GM15510 (cell line): ENCODE results near the gene CD300LG.

Experiments
- POLR2A ChIP-seq: IDR thresholded peaks from 3 replicates; pipeline ENCODE4 v1.6.1; 2011; ENCODE audit warnings: borderline replicate concordance; ENCODE audit not compliant: insufficient read length; ENCODE audit errors: extremely low read depth

The CD300LG gene

DNA sequence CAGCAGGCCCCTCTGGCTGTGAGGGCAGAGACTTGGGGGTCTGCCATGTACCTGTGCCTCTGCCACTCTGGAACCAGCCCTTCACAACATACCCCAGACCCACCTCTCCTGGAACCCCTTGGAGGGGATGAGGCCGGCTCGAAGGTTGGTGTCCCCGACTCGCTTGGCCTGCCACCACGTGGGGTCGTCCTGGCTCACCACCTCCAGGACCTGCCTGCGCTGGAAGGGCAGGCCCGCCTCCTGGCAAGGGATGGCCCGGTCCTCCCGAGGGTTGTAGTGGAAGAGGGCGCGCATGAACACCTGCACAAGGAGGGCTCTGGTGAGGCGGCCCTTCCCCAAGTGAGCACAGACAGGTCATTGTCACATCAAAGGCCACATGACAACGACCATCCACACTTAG, 26.2 kb upstream of the CD300LG start:
- TF ChIP-seq POLR2A: no peak

DNA sequence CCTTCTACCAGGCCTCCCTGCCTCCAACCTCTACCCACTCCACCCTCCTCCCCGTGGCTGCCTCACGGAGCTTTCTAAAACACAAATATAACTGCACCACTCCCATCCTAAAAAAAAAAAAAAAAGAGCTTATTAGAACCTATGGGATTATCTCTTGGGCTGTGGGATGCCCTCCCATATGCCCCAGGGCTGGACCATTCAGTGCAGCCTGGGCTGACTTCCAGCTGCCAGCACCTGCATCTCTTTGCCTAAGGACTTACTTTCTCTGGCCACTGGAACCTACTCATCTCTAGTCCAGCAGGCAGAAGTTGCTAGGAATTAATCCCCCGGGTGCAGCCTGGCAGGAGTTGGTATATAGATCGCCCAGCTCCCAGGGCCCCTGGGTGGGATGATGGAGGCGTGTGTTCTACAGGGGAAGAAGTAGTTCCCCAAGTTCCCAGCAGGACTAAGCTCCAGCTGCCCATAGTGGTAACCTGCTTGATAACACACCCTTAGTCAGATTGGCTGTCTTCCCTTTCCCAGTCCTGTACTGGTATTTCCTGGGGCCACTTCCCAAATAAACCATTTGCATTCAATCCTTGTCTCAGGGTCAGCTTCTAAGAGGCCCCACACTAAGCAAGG, 24.3 kb upstream of the CD300LG start:
- no peak for TF ChIP-seq POLR2A

DNA sequence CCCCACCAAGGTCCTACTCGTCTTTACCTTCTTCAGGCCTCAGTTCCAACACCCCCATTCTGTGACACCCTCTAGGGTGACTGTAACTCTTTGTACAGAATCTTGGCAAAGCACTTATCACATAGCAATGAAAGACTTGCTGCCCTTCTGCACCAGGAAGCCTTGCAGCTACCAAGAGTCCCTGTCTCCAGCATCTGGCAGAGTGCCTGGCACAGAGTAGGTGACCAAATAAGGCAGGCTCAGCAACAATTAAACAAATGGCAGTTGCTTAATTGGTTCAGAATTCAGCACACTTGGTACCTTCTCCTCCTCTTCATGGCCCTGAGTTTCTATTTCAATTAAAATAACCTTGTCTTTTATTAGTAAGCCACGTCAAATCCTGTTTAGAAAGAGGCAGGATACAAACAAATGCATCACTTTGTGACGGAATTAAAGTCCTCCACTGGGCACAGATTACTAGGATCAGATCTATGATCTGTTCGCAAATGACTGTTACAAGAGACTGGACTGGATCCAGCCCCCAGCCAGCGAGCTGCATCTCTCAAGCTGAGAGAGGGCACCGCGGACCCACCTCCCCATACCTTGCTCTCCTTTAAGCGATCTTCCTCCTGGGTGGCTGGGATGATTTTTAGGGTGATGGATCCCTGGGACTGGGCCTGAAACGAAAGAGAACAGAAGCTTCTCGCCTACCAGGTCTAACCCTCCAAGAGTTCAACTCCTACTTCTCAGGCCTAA, 23.5 kb upstream of the CD300LG start:
- TF ChIP-seq POLR2A: no peak

DNA sequence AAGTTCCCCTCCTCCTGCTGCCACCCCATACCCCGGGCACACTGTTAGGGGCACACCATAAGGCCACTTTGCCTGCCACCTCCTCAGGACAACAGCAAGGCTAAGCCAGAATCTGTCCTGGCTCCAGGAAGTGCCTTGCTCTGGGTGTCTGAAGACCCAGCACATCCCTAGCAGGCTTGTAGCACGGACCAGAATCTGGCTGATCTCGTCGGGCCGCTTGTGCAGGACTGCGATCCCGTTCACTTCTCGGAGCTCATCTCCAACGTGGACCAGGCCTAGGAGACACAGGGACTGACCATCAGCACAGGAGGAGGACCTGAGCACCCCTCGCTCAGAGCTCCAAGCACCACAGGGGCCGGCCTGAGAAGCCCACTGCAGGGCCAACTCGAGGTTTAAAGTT, 21.4 kb upstream of the CD300LG start:
- TF ChIP-seq POLR2A: no peak

- no peak for TF ChIP-seq POLR2A
Observed at GRCh38 chr17:43826206-43826605, 20.8 kb upstream of the CD300LG start.

GRCh38 chr17:43827596-43827995, 19.4 kb upstream of the CD300LG start:
- no peak for TF ChIP-seq POLR2A

DNA sequence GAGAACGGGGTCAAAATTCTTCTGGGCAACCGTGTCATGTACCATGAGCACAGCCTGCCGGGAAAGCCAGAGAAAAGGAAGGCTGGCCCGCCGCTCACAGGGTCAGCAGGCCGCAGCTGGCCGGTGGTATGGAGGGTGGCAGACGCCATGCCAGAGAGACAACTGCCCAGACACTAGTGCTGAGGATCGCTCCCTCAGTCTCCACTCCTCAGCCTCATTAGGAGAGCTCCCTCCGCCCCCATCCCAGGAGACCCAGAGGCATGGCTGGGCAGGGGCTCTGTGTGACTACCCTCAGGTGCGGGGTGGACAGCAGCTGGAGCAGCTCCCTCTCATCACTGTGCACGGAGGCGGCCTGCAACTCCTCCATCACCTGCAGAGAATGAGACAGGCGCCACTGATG, 17.2 kb upstream of the CD300LG start:
- TF ChIP-seq POLR2A: no peak

GRCh38 chr17:43830510-43831140, 16.4 kb upstream of the CD300LG start:
- TF ChIP-seq POLR2A: no peak

DNA sequence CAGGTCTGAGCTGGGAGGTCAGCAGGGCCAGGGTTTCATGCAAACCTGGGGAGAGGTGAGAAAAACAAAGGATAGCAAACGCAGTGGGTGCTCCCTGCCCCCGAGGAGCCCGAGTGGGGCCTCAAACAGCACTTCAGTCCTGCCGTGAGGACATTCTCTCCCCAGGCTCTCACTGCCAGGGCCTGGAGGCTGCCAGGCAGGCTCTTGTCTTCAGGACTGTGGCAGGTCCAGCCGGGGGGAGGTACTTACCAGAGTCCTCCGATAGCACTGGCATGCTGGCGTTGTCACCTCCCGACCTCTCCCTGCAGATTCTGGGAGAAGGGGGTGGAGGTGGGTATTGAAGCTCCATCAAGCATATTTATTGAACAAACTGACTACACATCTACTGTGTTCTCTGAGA, 15.3 kb upstream of the CD300LG start:
- no peak for TF ChIP-seq POLR2A

GRCh38 chr17:43832168-43832975, 14.6 kb upstream of the CD300LG start:
- no peak for TF ChIP-seq POLR2A

GRCh38 chr17:43832976-43833829, 13.8 kb upstream of the CD300LG start, which contains the start of gene MPP3:
Gene MPP3, minus strand, starts transcription at chr17:43833146. Its CDS starts 1,240 bp downstream, at chr17:43831906.
- no peak for TF ChIP-seq POLR2A

DNA sequence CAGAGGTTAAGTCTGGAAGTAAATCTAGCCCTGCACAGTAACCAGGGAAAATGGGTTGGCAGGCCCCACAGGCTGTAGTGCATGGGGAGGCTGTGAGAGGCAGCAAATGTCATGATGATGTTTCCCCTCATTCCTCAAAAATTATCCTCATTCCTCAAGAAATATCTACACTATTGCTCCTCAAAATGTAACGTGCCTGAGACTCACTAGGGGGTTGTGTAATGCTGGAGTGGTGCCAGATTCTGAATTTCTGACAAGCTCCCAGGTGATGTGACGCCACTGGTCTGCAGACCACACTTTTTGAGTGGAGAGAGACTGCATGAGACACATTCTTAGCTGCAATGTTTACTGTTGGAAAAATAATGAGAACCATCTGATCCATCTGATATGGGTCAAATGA, 12.9 kb upstream of the CD300LG start:
- no peak for TF ChIP-seq POLR2A

DNA sequence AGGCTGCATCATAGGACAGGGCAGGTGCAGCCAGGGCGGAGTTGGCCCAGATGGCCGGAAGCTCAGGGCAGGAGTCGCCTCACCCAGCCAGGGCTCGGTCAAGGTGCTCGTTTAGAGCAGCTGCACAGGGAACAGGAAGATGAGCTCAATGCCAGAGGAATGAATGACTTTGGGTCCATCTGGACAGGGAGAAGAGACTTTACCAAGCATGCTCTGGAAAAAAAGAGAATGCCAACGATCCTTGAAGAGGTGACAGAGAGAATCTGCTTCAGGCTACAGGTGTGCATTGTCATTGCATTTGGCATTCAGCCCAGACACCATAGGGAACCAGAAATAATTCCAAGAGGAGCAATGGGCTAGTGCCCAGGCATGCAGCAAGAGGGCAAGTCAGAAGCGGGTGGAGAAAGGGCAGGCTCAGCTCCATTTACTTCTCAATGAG, 7.3 kb upstream of the CD300LG start:
- TF ChIP-seq POLR2A: no peak

DNA sequence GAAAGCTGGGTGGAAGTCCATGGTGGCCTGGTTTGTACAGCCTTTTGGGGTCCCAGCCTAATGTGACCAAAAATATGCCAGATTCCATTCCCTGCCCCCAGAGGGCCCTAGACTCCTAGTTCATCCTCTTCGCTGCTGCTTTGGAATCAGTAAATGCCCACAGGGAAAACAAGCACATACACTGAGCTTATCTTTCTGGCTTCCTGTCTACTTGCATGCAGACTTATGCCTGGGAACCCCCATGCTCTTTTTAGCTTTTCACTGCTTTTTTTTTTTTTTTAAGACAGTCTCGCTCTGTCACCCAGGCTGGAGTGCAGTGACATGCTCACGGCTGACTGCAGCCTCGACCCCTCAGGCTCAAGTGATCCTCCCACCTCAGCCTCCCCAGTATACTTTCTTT, 6.2 kb upstream of the CD300LG start:
- no peak for TF ChIP-seq POLR2A
